C4-2B (cell line): ENCODE data around the gene METTL24.

Experiments used
- ZFX ChIP-seq: fragments of 450-650 bp; IDR thresholded peaks from 2 replicates; pipeline ENCODE4 v1.6.1; 2017
- TF ChIP-seq, protein P1 (sequence below): fragments of 450-650 bp; conservative IDR thresholded peaks from 2 replicates; pipeline ENCODE4 v1.5.1; 2017; ENCODE audit warnings: mild to moderate bottlenecking

GRCh38 chr6:110327391-110327790 is 30.8 kb downstream of the METTL24 start:
- TF ChIP-seq, protein P1, sequence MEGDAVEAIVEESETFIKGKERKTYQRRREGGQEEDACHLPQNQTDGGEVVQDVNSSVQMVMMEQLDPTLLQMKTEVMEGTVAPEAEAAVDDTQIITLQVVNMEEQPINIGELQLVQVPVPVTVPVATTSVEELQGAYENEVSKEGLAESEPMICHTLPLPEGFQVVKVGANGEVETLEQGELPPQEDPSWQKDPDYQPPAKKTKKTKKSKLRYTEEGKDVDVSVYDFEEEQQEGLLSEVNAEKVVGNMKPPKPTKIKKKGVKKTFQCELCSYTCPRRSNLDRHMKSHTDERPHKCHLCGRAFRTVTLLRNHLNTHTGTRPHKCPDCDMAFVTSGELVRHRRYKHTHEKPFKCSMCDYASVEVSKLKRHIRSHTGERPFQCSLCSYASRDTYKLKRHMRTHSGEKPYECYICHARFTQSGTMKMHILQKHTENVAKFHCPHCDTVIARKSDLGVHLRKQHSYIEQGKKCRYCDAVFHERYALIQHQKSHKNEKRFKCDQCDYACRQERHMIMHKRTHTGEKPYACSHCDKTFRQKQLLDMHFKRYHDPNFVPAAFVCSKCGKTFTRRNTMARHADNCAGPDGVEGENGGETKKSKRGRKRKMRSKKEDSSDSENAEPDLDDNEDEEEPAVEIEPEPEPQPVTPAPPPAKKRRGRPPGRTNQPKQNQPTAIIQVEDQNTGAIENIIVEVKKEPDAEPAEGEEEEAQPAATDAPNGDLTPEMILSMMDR: no peak
- no peak for TF ChIP-seq ZFX
